AG04449 (cell line): Measurements from ENCODE around the gene UBQLN4.

Source experiments
- CTCF ChIA-PET: fragments of 350-600 bp; formaldehyde crosslinking; extraction: SDS; loops from one replicate; lab custom pipeline; 2021; ENCODE audit warnings: antibody characterized with exemption; lab: Yijun Ruan, JAX
- POLR2A ChIA-PET: fragments of 400-600, 350-600 bp; formaldehyde crosslinking; extraction: SDS; loops from one replicate; lab custom pipeline; 2020; ENCODE audit warnings: antibody characterized with exemption, inconsistent platforms; lab: Yijun Ruan, JAX
- DNase-seq: peaks from one replicate; pipeline ENCODE4 v3.0.0-alpha.2; 2010; ENCODE audit warnings: low read depth, low spot score
- H3K4me3 ChIP-seq: 2 replicates; pipeline ENCODE4 v1.5.1; 2011; ENCODE audit warnings: low read depth, mild to moderate bottlenecking, control low read depth, low read length
- TF ChIP-seq, protein P1 (sequence below): IDR thresholded peaks from one replicate; pipeline ENCODE4 v1.5.1; 2011; ENCODE audit warnings: mild to moderate bottlenecking, moderate library complexity, low read length, control low read depth, inconsistent platforms; ENCODE audit not compliant: insufficient read depth; ENCODE audit errors: missing control alignments

Gene UBQLN4

DNA sequence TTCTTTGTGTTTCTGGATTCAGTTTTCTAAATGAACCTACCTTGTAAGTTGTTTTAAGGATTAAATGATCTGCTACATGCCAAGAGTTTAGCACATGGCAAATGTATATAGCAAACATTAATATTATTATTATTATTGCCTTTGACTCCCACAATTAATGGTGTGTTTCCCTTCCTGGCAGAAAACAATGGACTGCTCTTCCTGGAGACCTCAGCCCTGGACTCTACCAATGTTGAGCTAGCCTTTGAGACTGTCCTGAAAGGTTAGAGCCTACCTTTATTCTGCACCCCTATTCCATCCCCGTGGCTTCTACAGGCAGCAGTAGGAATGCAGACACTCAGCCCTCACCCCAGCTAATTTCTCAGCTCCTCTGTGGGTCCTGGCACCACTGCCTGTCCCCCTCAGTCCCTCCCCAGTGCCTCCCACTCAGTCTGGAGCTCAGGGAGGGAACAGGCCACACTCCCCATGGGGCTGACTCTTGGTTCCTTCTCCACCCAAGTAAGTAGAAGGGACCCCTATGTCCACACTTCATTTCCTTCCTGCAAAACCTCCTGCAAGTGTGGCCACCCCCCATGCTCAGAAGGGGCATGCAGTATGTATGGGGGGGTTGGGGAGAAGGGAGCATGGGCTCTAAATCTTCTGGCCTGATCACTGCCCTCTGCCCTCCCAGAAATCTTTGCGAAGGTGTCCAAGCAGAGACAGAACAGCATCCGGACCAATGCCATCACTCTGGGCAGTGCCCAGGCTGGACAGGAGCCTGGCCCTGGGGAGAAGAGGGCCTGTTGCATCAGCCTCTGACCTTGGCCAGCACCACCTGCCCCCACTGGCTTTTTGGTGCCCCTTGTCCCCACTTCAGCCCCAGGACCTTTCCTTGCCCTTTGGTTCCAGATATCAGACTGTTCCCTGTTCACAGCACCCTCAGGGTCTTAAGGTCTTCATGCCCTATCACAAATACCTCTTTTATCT lies 16.2 kb upstream of the UBQLN4 start:
- TF ChIP-seq, protein P1, sequence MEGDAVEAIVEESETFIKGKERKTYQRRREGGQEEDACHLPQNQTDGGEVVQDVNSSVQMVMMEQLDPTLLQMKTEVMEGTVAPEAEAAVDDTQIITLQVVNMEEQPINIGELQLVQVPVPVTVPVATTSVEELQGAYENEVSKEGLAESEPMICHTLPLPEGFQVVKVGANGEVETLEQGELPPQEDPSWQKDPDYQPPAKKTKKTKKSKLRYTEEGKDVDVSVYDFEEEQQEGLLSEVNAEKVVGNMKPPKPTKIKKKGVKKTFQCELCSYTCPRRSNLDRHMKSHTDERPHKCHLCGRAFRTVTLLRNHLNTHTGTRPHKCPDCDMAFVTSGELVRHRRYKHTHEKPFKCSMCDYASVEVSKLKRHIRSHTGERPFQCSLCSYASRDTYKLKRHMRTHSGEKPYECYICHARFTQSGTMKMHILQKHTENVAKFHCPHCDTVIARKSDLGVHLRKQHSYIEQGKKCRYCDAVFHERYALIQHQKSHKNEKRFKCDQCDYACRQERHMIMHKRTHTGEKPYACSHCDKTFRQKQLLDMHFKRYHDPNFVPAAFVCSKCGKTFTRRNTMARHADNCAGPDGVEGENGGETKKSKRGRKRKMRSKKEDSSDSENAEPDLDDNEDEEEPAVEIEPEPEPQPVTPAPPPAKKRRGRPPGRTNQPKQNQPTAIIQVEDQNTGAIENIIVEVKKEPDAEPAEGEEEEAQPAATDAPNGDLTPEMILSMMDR, result no peak
- POLR2A ChIA-PET, result no interaction called here
- CTCF ChIA-PET, result no interaction called here
- no peak overlapping the region for H3K4me3 ChIP-seq
- no peak for DNase-seq

- CTCF ChIA-PET, result interaction anchor here (0.9 to 4.1 kb wide), 19 partner anchors 8 to 166 kb away, joined by 3 to 29 read pairs (median 5); partner anchors contain the start of gene UBQLN4
- DNase-seq, result no peak
Observed at GRCh38 chr1:156067262-156067661, 13.7 kb upstream of the UBQLN4 start.

DNA sequence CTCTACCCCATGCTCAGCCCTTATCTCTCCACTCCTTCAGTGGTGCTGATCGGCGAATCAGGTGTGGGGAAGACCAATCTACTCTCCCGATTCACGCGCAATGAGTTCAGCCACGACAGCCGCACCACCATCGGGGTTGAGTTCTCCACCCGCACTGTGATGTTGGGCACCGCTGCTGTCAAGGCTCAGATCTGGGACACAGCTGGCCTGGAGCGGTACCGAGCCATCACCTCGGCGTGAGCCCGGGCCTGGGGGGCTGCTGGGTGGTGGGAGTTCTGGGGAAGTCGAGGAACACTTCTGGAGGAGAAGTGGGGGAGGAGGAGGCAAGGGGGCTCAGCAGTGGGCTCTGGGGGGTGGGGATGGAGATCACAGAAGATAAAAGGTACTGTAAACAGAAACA lies 12.3 kb upstream of the UBQLN4 start:
- TF ChIP-seq, protein P1, result no peak
- ChIA-PET POLR2A (interaction anchor here (0.6 kb wide), 1 partner anchor 36 kb away, joined by 5 read pairs; no protein-coding TSS in a partner anchor), CTCF (interaction anchor here (0.6 to 4.1 kb wide), 32 partner anchors 9 to 168 kb away, joined by 3 to 29 read pairs (median 4); partner anchors contain the start of genes KHDC4 and LAMTOR2)
- H3K4me3 ChIP-seq, result no peak overlapping the region
- no peak for DNase-seq

More at GRCh38 chr1:156067262-156067661, 13.7 kb upstream of the UBQLN4 start:
- H3K4me3 ChIP-seq, result no peak overlapping the region
- TF ChIP-seq, protein P1, result no peak
- POLR2A ChIA-PET, result no interaction called here

- H3K4me3 ChIP-seq, result no peak overlapping the region
- CTCF ChIA-PET, result interaction anchor here (0.6 to 4.1 kb wide), 22 partner anchors 8 to 160 kb away, joined by 3 to 29 read pairs (median 4); partner anchors contain the start of genes LAMTOR2 and SLC25A44
- DNase-seq, result no peak
- TF ChIP-seq, protein P1, result no peak
- POLR2A ChIA-PET, result interaction anchor here (0.6 kb wide), 1 partner anchor 37 kb away, joined by 5 read pairs; no protein-coding TSS in a partner anchor
Observed at GRCh38 chr1:156065212-156065611, 11.6 kb upstream of the UBQLN4 start.

GRCh38 chr1:156064615-156065014 lies 11.0 kb upstream of the UBQLN4 start:
- CTCF ChIA-PET, result interaction anchor here (0.6 to 4.1 kb wide), 14 partner anchors 8 to 161 kb away, joined by 3 to 29 read pairs (median 4); partner anchors contain the start of gene SLC25A44
- POLR2A ChIA-PET, result no interaction called here
- DNase-seq, result no peak
- no peak overlapping the region for H3K4me3 ChIP-seq
- TF ChIP-seq, protein P1, result no peak

DNA sequence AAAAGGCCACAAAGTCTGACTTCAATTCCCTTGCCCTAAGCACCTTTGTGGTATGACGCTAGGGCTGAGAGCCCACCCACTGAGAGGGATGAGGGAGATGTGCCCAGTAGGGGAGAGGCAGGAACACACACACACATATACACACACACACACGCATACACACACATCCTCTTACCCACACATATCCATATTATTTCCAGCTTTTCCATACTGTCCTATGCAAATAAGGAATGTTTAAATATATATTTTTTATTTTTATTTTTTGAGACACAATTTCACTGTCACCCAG lies 10.3 kb upstream of the UBQLN4 start:
- TF ChIP-seq, protein P1, result no peak
- DNase-seq, result no peak
- H3K4me3 ChIP-seq, result no peak overlapping the region
- CTCF ChIA-PET, result interaction anchor here (0.9 to 3.2 kb wide), 4 partner anchors 7 to 127 kb away, joined by 3 to 27 read pairs (median 7); no protein-coding TSS in a partner anchor
- POLR2A ChIA-PET, result interaction anchor here (1.0 kb wide), 1 partner anchor 47 kb away, joined by 3 read pairs; no protein-coding TSS in a partner anchor
